Lower leg skin (tissue), 3 donors: ENCODE measurements around the gene JAGN1.

Source experiments
- CTCF ChIP-seq, 3 donors: fragments of 450-650 bp; IDR thresholded peaks; one replicate each; pipeline ENCODE4 v1.5.1; 2016; ENCODE audit warnings: antibody characterized with exemption in 3 of 3, mild to moderate bottlenecking in 3 of 3, moderate library complexity in 2 of 3
- POLR2A ChIP-seq, 2 donors: fragments of 450-650 bp; IDR thresholded peaks; one replicate each; pipeline ENCODE4 v1.6.1; 2016 to 2017; ENCODE audit warnings: antibody characterized with exemption in 2 of 2, mild to moderate bottlenecking in 1 of 2, moderate library complexity in 1 of 2

DNA sequence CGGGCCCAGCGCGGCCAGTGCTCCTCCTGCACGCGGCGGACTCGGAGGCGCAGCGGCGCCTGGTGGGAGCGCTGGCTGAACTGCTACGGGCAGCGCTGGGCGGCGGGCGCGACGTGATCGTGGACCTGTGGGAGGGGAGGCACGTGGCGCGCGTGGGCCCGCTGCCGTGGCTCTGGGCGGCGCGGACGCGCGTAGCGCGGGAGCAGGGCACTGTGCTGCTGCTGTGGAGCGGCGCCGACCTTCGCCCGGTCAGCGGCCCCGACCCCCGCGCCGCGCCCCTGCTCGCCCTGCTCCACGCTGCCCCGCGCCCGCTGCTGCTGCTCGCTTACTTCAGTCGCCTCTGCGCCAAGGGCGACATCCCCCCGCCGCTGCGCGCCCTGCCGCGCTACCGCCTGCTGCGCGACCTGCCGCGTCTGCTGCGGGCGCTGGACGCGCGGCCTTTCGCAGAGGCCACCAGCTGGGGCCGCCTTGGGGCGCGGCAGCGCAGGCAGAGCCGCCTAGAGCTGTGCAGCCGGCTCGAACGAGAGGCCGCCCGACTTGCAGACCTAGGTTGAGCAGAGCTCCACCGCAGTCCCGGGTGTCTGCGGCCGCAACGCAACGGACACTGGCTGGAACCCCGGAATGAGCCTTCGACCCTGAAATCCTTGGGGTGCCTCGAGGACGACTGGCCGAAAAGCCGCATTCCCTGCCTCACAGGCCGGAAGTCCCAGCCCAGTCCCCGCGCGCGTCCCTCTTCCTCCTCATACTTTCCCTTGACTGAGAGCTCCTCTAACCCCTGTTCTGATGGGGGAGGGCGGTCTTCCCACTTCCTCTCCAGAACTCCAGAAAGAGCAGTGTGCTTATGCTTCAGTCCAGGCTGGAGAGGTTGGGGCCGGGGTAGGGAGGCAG is 25.1 kb downstream of the JAGN1 start:
- no peak for TF ChIP-seq CTCF (IDR thresholded peaks at IDR 0.05)
- TF ChIP-seq POLR2A (IDR thresholded peaks at IDR 0.05) = no peak
